ENCODE measurements around the gene PCGF3. TPM values are rescaled to one million over a fixed set of nuclear protein-coding genes. Genes with fewer than 3 reads are reported as not detected.
"Not testable (repeated sequence)": the region's sequence is repeated elsewhere in the genome, so short reads cannot be mapped to it uniquely, and the experiment has no call there.

The PCGF3 gene
- total RNA-seq, 1 experiment from 2014 or later = 66.3 TPM

DNA sequence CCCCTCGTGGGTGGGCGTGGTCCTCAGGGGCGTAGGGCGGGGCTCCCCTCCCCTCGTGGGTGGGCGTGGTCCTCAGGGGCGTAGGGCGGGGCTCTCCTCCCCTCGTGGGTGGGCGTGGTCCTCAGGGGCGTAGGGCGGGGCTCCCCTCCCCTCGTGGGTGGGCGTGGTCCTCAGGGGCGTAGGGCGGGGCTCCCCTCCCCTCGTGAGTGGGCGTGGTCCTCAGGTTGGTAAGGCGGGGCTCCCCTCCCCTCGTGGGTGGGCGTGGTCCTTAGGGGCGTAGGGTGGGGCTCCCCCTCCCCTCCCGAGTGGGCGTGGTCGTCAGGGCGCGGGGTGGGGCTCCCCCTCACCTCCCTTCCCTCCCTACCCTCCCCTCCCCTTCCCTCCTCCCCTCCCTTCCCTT, 26.3 kb downstream of the PCGF3 start:
- H4K20me1 ChIP-seq (ENCODE audit: insufficient read depth); CTCF ChIA-PET; H3K4me1 ChIP-seq (ENCODE audit: control insufficient read depth in 1 of 2, insufficient read depth in 2 of 2, low read length in 2 of 2); H3K9me3 ChIP-seq (ENCODE audit: control insufficient read depth in 1 of 2, insufficient read depth in 1 of 2, low read depth in 1 of 2, low read length in 2 of 2); DNase-seq (ENCODE audit: low read depth, low spot score); RAD21 ChIA-PET (ENCODE audit: low non-redundant PET in 1 of 2, low total read pairs in 2 of 2, uncharacterized antibody in 2 of 2, unreplicated experiment in 2 of 2); H3K4me3 ChIP-seq (replicated peaks in 1 of 2; ENCODE audit: low read depth in 1 of 2, low read length in 2 of 2); H3K27me3 ChIP-seq (ENCODE audit: insufficient read depth, low read length); H3K9me2 ChIP-seq (ENCODE audit: insufficient read depth); POLR2A ChIA-PET; H2AFZ ChIP-seq (ENCODE audit: low read depth, low read length, poor library complexity, severe bottlenecking); H3K9ac ChIP-seq (ENCODE audit: low read length); H3K27ac ChIP-seq (ENCODE audit: low read depth, low read length); intact Hi-C loops (cut with micrococcal nuclease); H3K4me2 ChIP-seq (ENCODE audit: low read length); BruUV-seq (replicated peaks): not testable (repeated sequence)
- Histone ChIP-seq H3K36me3 (ENCODE audit: control insufficient read depth in 1 of 2, insufficient read depth in 2 of 2, low read length in 2 of 2) (peaks cover 16 to 27% of the 10 kb centered on the region in 2 experiments), H3K79me2 (ENCODE audit: insufficient read depth, low read length) (peaks cover 17% of the 10 kb centered on the region)
- 0 out of 2 replicates have a peak, but pooled peaks have one; percentile 14 for ATAC-seq

DNA sequence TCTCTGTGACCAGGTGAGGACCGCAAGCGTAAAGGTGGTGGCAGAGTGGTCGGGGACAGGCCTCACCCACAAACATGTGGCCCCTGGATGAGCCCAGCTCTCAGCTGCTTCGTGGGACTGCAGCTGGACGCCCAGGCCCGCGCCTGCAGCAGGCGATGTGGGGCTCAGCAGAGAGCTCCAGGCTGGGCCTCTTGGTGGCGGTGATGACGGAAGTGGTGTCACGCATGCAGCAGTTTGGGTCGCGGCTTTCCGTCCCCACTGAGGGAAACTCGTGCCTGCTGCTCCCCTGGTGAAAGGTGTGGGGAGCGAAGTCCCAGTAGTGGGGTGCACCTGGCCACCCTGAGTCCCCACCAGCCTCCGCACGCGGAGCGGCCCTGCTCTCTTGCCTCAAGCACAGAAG, 26.9 kb downstream of the PCGF3 start:
- Histone ChIP-seq H3K4me1 (ENCODE audit: control insufficient read depth in 1 of 2, insufficient read depth in 2 of 2, low read length in 2 of 2) (no peaks in the 10 kb centered on the region), H3K4me2 (ENCODE audit: low read length) (no peak overlapping the region), H4K20me1 (ENCODE audit: insufficient read depth) (no peaks in the 10 kb centered on the region), H3K9me3 (ENCODE audit: control insufficient read depth in 1 of 2, insufficient read depth in 1 of 2, low read depth in 1 of 2, low read length in 2 of 2) (no peaks in the 10 kb centered on the region), H3K27me3 (ENCODE audit: insufficient read depth, low read length) (no peaks in the 10 kb centered on the region), H3K27ac (ENCODE audit: low read depth, low read length) (no peak overlapping the region), H2AFZ (ENCODE audit: low read depth, low read length, poor library complexity, severe bottlenecking) (no peak overlapping the region), H3K79me2 (ENCODE audit: insufficient read depth, low read length) (peaks cover 13% of the 10 kb centered on the region), H3K4me3 (replicated peaks in 1 of 2; ENCODE audit: low read depth in 1 of 2, low read length in 2 of 2) (no peak overlapping the region), H3K9me2 (ENCODE audit: insufficient read depth) (no peaks in the 10 kb centered on the region), H3K36me3 (ENCODE audit: control insufficient read depth in 1 of 2, insufficient read depth in 2 of 2, low read length in 2 of 2) (peaks cover 16 to 30% of the 10 kb centered on the region in 2 experiments), H3K9ac (ENCODE audit: low read length) (no peak overlapping the region)
- TF ChIP-seq, protein P1, sequence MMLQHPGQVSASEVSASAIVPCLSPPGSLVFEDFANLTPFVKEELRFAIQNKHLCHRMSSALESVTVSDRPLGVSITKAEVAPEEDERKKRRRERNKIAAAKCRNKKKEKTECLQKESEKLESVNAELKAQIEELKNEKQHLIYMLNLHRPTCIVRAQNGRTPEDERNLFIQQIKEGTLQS (IDR thresholded peaks at IDR 0.05) = no peak
- TF ChIP-seq YY1 (IDR thresholded peaks at IDR 0.05; ENCODE audit: extremely low read depth, insufficient replicate concordance, low read depth, low read length) = no peak
- TF ChIP-seq REST (IDR thresholded peaks at IDR 0.05; ENCODE audit: low read depth) = no peak
- TF ChIP-seq, protein P2, sequence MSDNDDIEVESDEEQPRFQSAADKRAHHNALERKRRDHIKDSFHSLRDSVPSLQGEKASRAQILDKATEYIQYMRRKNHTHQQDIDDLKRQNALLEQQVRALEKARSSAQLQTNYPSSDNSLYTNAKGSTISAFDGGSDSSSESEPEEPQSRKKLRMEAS (IDR thresholded peaks at IDR 0.05) = no peak
- TF ChIP-seq POLR2AphosphoS5 (IDR thresholded peaks at IDR 0.05; ENCODE audit: low read depth, low read length) = no peak
- TF ChIP-seq EGR1 (IDR thresholded peaks at IDR 0.05; ENCODE audit: low read depth) = no peak
- ChIA-PET POLR2A (no interaction called here), CTCF (no interaction called here), RAD21 (ENCODE audit: low non-redundant PET in 1 of 2, low total read pairs in 2 of 2, uncharacterized antibody in 2 of 2, unreplicated experiment in 2 of 2) (no interaction called here)
- ATAC-seq = peak; percentile 17; the same call in 1 of the 2 replicates
- intact Hi-C loops (cut with micrococcal nuclease) = no loop called here
- DNase-seq (ENCODE audit: low read depth, low spot score) = no peak
- BruUV-seq (replicated peaks) = no TSS peak
